B cell (primary cell): Measurements from ENCODE around the gene CAMP. TPM values are rescaled to one million over a fixed set of nuclear protein-coding genes. Genes with fewer than 3 reads are reported as not detected.
"Not testable (repeated sequence)": the region's sequence is repeated elsewhere in the genome, so short reads cannot be mapped to it uniquely, and the experiment has no call there.

ENCODE experiments used
- ATAC-seq: fragments of 200-7000 bp; cut with Tn5 transposase; one replicate; pipeline ENCODE4 v1.10.0; 2021; ENCODE audit warnings: low read depth, mild to moderate bottlenecking, moderate number of reproducible peaks, moderate library complexity
- CTCF ChIA-PET: fragments of 350-600 bp; sonication (Branson Sonifier 250); formaldehyde crosslinking; loops from one replicate; lab custom pipeline; 2021; ENCODE audit warnings: antibody characterized with exemption, inconsistent platforms; lab: Charles Lee
- POLR2A ChIA-PET: fragments of 350-600 bp; sonication (Branson Sonifier 250); formaldehyde crosslinking; loops from one replicate; lab custom pipeline; 2021; ENCODE audit warnings: antibody characterized with exemption; lab: Charles Lee
- DNase-seq: peaks from one replicate; pipeline ENCODE4 v3.0.0; 2013
- H2AFZ ChIP-seq: 2 replicates; pipeline ENCODE4 v1.6.1; 2012; ENCODE audit warnings: mild to moderate bottlenecking, low read depth, low read length; ENCODE audit not compliant: insufficient read depth, poor library complexity, severe bottlenecking
- H3K27ac ChIP-seq, 2 donors: 1 replicate in 1 of 2; 2 replicates in 1 of 2; pipeline ENCODE4 v1.5.1; 2012 to 2013; ENCODE audit warnings: low read length in 2 of 2, mild to moderate bottlenecking in 2 of 2, moderate library complexity in 1 of 2
- H3K27me3 ChIP-seq, 4 experiments: fragments of 200-600 bp in 1 of 4; sonication (generic) in 1 of 4; replicated peaks in 1 of 4; 1 replicate in 2 of 4; 2 replicates in 2 of 4; pipeline versions ENCODE4 v1.6.1 to v1.7.0; 2013 to 2016; ENCODE audit warnings: low read length in 3 of 4, mild to moderate bottlenecking in 2 of 4, mixed read lengths in 1 of 4, moderate library complexity in 1 of 4; ENCODE audit not compliant: insufficient read depth in 4 of 4, control insufficient read depth in 3 of 4; ENCODE audit errors: control extremely low read depth in 1 of 4
- H3K36me3 ChIP-seq, 2 experiments: replicated peaks in 1 of 2; 1 replicate in 1 of 2; 2 replicates in 1 of 2; pipeline versions ENCODE4 v1.6.1 to v1.7.1; 2013; ENCODE audit warnings: low read length in 1 of 2; ENCODE audit not compliant: insufficient read depth in 2 of 2, control insufficient read depth in 1 of 2; ENCODE audit errors: control extremely low read depth in 1 of 2, extremely low read depth in 1 of 2
- H3K4me1 ChIP-seq, 2 donors: fragments of 200-600 bp in 1 of 2; sonication (generic) in 1 of 2; 1 replicate in 1 of 2; 2 replicates in 1 of 2; pipeline versions ENCODE4 v1.5.1 to v1.6.1; 2013 to 2017; ENCODE audit warnings: low read length in 2 of 2; ENCODE audit not compliant: control insufficient read depth in 2 of 2, insufficient read depth in 2 of 2
- H3K4me2 ChIP-seq: replicated peaks from 2 replicates; pipeline ENCODE3; 2012; ENCODE audit warnings: mild to moderate bottlenecking, low read depth, low read length; ENCODE audit not compliant: poor library complexity, severe bottlenecking
- H3K4me3 ChIP-seq, 5 experiments: fragments of 200-600 bp in 1 of 5; sonication (generic) in 1 of 5; 1 replicate in 3 of 5; 2 replicates in 2 of 5; pipeline versions ENCODE4 v1.5.1 to v1.7.0; 2011 to 2016; ENCODE audit warnings: low read length in 4 of 5, mild to moderate bottlenecking in 4 of 5, low read depth in 2 of 5, control low read depth in 1 of 5, moderate library complexity in 1 of 5; ENCODE audit not compliant: insufficient read depth in 1 of 5; ENCODE audit errors: control extremely low read depth in 1 of 5, extremely low read depth in 1 of 5
- H3K79me2 ChIP-seq: fragments of 200-600 bp; sonication (generic); one replicate; pipeline ENCODE4 v1.6.0; 2016; ENCODE audit warnings: low read length; ENCODE audit not compliant: control insufficient read depth, insufficient read depth
- H3K9ac ChIP-seq: fragments of 200-600 bp; sonication (generic); 2 replicates; pipeline ENCODE4 v1.6.1; 2017; ENCODE audit warnings: mild to moderate bottlenecking, low read length, moderate library complexity
- H3K9me3 ChIP-seq, 3 donors: one replicate each; pipeline versions ENCODE4 v1.6.1 to v1.7.1; 2013; ENCODE audit warnings: low read length in 2 of 3; ENCODE audit not compliant: control insufficient read depth in 2 of 3, insufficient read depth in 1 of 3; ENCODE audit errors: control extremely low read depth in 1 of 3
- H4K20me1 ChIP-seq: 2 replicates; pipeline ENCODE4 v1.6.0; 2012; ENCODE audit warnings: mild to moderate bottlenecking, low read length; ENCODE audit not compliant: insufficient read depth, control insufficient read depth, poor library complexity, severe bottlenecking
- H3K27ac Mint-ChIP-seq: one replicate; pipeline ENCODE4 v1.8.0; 2021; ENCODE audit warnings: mixed read lengths
- H3K27me3 Mint-ChIP-seq: one replicate; pipeline ENCODE4 v1.8.0; 2021; ENCODE audit warnings: mixed read lengths
- H3K4me1 Mint-ChIP-seq: one replicate; pipeline ENCODE4 v1.8.0; 2021; ENCODE audit warnings: mixed read lengths
- H3K4me3 Mint-ChIP-seq: one replicate; pipeline ENCODE4 v1.8.0; 2021; ENCODE audit warnings: mixed read lengths
- H3K9me3 Mint-ChIP-seq: one replicate; pipeline ENCODE4 v1.8.0; 2022; ENCODE audit warnings: mixed read lengths; ENCODE audit not compliant: insufficient read depth
- EZH2 ChIP-seq: IDR thresholded peaks from 2 replicates; pipeline ENCODE4 v1.6.1; 2012; ENCODE audit warnings: borderline replicate concordance, low read depth, mild to moderate bottlenecking, moderate library complexity, low read length; ENCODE audit not compliant: insufficient read depth, poor library complexity, severe bottlenecking
- WGBS: methylation state at CpG from one replicate; pipeline ENCODE4 v1.1.5; 2013; ENCODE audit warnings: missing lambda C conversion rate; ENCODE audit not compliant: insufficient coverage; 5-methylcytosine and 5-hydroxymethylcytosine counted together
- intact Hi-C: fragments of 100-400 bp; cut with micrococcal nuclease; formaldehyde crosslinking; loops from one replicate; pipeline ENCODE4 v1.10.0; 2022
- polyA plus RNA-seq: library from polyadenylated mRNA; depleted of rRNA; stranded (reverse); fragments of >200 nt; gene quantifications from 2 replicates; pipeline ENCODE4 v1.2.3, GENCODE V29; 2012
- total RNA-seq, 2 donors: library from RNA; stranded (reverse); fragments of 120-200 nt in 1 of 2; gene quantifications; 1 replicate in 1 of 2; 2 replicates in 1 of 2; pipeline versions ENCODE4 v1.2.3 to v1.2.4, GENCODE V29; 2013 to 2022
- TF ChIP-seq, protein P1 (sequence below): fragments of 200-600 bp; IDR thresholded peaks from one replicate; pipeline ENCODE4 v1.8.0; 2022; ENCODE audit warnings: antibody characterized with exemption, mild to moderate bottlenecking

Gene CAMP
- total and polyA plus RNA-seq, 2 donors (not counting 1 experiment from before 2014, with no cell fraction given) = 0.30 TPM; not detected in 1

DNA sequence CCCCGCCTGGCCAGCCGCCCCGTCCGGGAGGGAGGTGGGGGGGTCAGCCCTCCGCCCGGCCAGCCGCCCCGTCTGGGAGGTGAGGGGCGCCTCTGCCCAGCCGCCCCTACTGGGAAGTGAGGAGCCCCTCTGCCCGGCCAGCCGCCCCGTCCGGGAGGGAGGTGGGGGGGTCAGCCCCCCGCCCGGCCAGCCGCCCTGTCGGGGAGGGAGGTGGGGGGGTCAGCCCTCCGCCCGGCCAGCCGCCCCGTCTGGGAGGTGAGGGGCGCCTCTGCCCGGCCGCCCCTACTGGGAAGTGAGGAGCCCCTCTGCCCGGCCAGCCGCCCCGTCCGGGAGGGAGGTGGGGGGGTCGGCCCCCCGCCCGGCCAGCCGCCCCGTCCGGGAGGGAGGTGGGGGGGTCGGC is 11.5 kb upstream of the CAMP start:
- H3K9me3 ChIP-seq, POLR2A ChIA-PET, DNase-seq, CTCF ChIA-PET, H3K27ac Mint-ChIP-seq, H3K36me3 ChIP-seq, H3K79me2 ChIP-seq, H3K4me1 Mint-ChIP-seq, ATAC-seq, H3K9me3 Mint-ChIP-seq, H2AFZ ChIP-seq, H3K27ac ChIP-seq, H3K4me1 ChIP-seq, H4K20me1 ChIP-seq, H3K4me2 ChIP-seq, H3K4me3 Mint-ChIP-seq, H3K27me3 Mint-ChIP-seq, H3K27me3 ChIP-seq, H3K9ac ChIP-seq, intact Hi-C loops, H3K4me3 ChIP-seq: not testable (repeated sequence)
- no CpG with 5 or more reads among the region's 36 CpGs for WGBS

DNA sequence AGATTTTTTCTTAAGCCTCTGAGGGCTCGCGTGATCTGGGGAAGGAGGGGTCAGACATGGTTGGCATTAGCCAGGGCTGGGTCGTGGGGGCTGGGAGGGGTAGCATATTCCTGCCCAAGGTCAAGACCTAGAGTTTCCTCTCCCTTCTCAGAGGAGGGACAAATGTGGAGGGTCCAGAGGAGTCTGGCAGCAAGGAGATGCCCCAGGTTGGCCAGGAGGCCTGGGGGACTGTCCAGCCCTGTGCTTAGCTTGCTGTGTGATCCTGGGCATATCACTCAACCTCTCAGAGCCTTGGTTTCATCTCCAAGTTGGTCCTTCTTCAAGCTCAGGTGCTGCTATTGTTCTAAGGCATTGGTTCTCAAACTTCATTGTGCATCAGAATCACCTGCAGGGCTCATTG is 9.1 kb upstream of the CAMP start:
- no peak overlapping the region for H3K9ac ChIP-seq
- Mint-ChIP-seq H3K4me3 (no peak overlapping the region), H3K27ac (no peak overlapping the region), H3K9me3 (no peaks in the 10 kb centered on the region), H3K27me3 (no peaks in the 10 kb centered on the region), H3K4me1 (peaks cover 2% of the 10 kb centered on the region)
- POLR2A ChIA-PET = no interaction called here
- no peaks in the 10 kb centered on the region for H3K79me2 ChIP-seq
- no peak overlapping the region for H3K4me2 ChIP-seq
- no peaks in the 10 kb centered on the region for H3K36me3 ChIP-seq
- 100% methylated on average over 2 of the region's 3 CpGs for WGBS
- H4K20me1 ChIP-seq = no peaks in the 10 kb centered on the region
- TF ChIP-seq EZH2 = no peak
- TF ChIP-seq, protein P1, sequence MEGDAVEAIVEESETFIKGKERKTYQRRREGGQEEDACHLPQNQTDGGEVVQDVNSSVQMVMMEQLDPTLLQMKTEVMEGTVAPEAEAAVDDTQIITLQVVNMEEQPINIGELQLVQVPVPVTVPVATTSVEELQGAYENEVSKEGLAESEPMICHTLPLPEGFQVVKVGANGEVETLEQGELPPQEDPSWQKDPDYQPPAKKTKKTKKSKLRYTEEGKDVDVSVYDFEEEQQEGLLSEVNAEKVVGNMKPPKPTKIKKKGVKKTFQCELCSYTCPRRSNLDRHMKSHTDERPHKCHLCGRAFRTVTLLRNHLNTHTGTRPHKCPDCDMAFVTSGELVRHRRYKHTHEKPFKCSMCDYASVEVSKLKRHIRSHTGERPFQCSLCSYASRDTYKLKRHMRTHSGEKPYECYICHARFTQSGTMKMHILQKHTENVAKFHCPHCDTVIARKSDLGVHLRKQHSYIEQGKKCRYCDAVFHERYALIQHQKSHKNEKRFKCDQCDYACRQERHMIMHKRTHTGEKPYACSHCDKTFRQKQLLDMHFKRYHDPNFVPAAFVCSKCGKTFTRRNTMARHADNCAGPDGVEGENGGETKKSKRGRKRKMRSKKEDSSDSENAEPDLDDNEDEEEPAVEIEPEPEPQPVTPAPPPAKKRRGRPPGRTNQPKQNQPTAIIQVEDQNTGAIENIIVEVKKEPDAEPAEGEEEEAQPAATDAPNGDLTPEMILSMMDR = no peak
- H3K9me3 ChIP-seq = no peaks in the 10 kb centered on the region
- DNase-seq = no peak
- intact Hi-C loops = no loop called here
- H3K4me3 ChIP-seq = no peak overlapping the region
- no peaks in the 10 kb centered on the region for H3K4me1 ChIP-seq
- H2AFZ ChIP-seq = no peak overlapping the region
- H3K27ac ChIP-seq = no peak overlapping the region
- H3K27me3 ChIP-seq = no peaks in the 10 kb centered on the region
- no peak for ATAC-seq
- CTCF ChIA-PET = interaction anchor here (0.6 kb wide), 1 partner anchor 1161 kb away, joined by 5 read pairs; no protein-coding TSS in a partner anchor
